HEK293 (cell line): ENCODE results near the gene SDE2.

ENCODE experiments used
- EGR2 ChIP-seq: fragments of 450-650 bp; formaldehyde crosslinking; IDR thresholded peaks from 2 replicates; pipeline ENCODE4 v1.5.1; 2016; ENCODE audit warnings: low read depth, missing biosample characterization, missing genetic modification characterization
- MYNN ChIP-seq: fragments of 450-650 bp; formaldehyde crosslinking; IDR thresholded peaks from 2 replicates; pipeline ENCODE4 v1.5.1; 2016; ENCODE audit warnings: missing biosample characterization, missing genetic modification characterization, borderline replicate concordance
- PRDM2 ChIP-seq: fragments of 450-650 bp; formaldehyde crosslinking; IDR thresholded peaks from 2 replicates; pipeline ENCODE4 v1.5.1; 2016; ENCODE audit warnings: missing biosample characterization, missing genetic modification characterization, borderline replicate concordance
- SETDB1 ChIP-seq: IDR thresholded peaks from one replicate; pipeline ENCODE4 v1.6.1; 2017; ENCODE audit warnings: mild to moderate bottlenecking, low read length, moderate library complexity, mixed read lengths; ENCODE audit not compliant: insufficient read length
- WT1 ChIP-seq: fragments of 450-650 bp; formaldehyde crosslinking; IDR thresholded peaks from 2 replicates; pipeline ENCODE4 v1.5.1; 2016; ENCODE audit warnings: missing biosample characterization, missing genetic modification characterization
- ZBTB49 ChIP-seq: fragments of 450-650 bp; formaldehyde crosslinking; IDR thresholded peaks from 2 replicates; pipeline ENCODE4 v1.5.1; 2016; ENCODE audit warnings: missing biosample characterization, missing genetic modification characterization, low read depth
- ZBTB6 ChIP-seq: fragments of 450-650 bp; formaldehyde crosslinking; IDR thresholded peaks from 2 replicates; pipeline ENCODE4 v1.5.1; 2017; ENCODE audit warnings: missing biosample characterization, missing genetic modification characterization
- ZBTB8A ChIP-seq: fragments of 450-650 bp; formaldehyde crosslinking; IDR thresholded peaks from 2 replicates; pipeline ENCODE4 v1.5.1; 2016; ENCODE audit warnings: missing biosample characterization, missing genetic modification characterization
- ZFHX2 ChIP-seq: fragments of 450-650 bp; formaldehyde crosslinking; conservative IDR thresholded peaks from 2 replicates; pipeline ENCODE4 v1.5.1; 2016; ENCODE audit warnings: missing biosample characterization, missing genetic modification characterization
- ZNF10 ChIP-seq: fragments of 450-650 bp; formaldehyde crosslinking; IDR thresholded peaks from 2 replicates; pipeline ENCODE4 v1.5.1; 2017; ENCODE audit warnings: missing biosample characterization, missing genetic modification characterization
- ZNF133 ChIP-seq: fragments of 450-650 bp; formaldehyde crosslinking; IDR thresholded peaks from 2 replicates; pipeline ENCODE4 v1.5.1; 2016; ENCODE audit warnings: missing biosample characterization, missing genetic modification characterization
- ZNF175 ChIP-seq: fragments of 450-650 bp; formaldehyde crosslinking; IDR thresholded peaks from 2 replicates; pipeline ENCODE4 v1.5.1; 2016; ENCODE audit warnings: missing biosample characterization, missing genetic modification characterization
- ZNF248 ChIP-seq: fragments of 450-650 bp; formaldehyde crosslinking; IDR thresholded peaks from 2 replicates; pipeline ENCODE4 v1.5.1; 2017; ENCODE audit warnings: missing biosample characterization, missing genetic modification characterization
- ZNF311 ChIP-seq: fragments of 450-650 bp; formaldehyde crosslinking; IDR thresholded peaks from 2 replicates; pipeline ENCODE4 v1.5.1; 2017; ENCODE audit warnings: missing biosample characterization, missing genetic modification characterization, borderline replicate concordance
- ZNF449 ChIP-seq: fragments of 450-650 bp; formaldehyde crosslinking; IDR thresholded peaks from 2 replicates; pipeline ENCODE4 v1.5.1; 2017; ENCODE audit warnings: missing biosample characterization, mild to moderate bottlenecking, missing genetic modification characterization, moderate library complexity
- ZNF514 ChIP-seq: fragments of 450-650 bp; formaldehyde crosslinking; IDR thresholded peaks from 2 replicates; pipeline ENCODE4 v1.5.1; 2016; ENCODE audit warnings: missing biosample characterization, missing genetic modification characterization
- ZNF529 ChIP-seq: fragments of 450-650 bp; formaldehyde crosslinking; IDR thresholded peaks from 2 replicates; pipeline ENCODE4 v1.5.1; 2017; ENCODE audit warnings: missing genetic modification characterization, missing biosample characterization; ENCODE audit not compliant: insufficient replicate concordance
- ZNF561 ChIP-seq: fragments of 450-650 bp; IDR thresholded peaks from 2 replicates; pipeline ENCODE4 v1.5.1; 2018; ENCODE audit warnings: missing biosample characterization, missing genetic modification characterization, borderline replicate concordance
- ZNF585B ChIP-seq: fragments of 450-650 bp; formaldehyde crosslinking; IDR thresholded peaks from 2 replicates; pipeline ENCODE4 v1.5.1; 2016; ENCODE audit warnings: missing biosample characterization, missing genetic modification characterization
- ZNF629 ChIP-seq: fragments of 450-650 bp; formaldehyde crosslinking; IDR thresholded peaks from 2 replicates; pipeline ENCODE4 v1.5.1; 2017; ENCODE audit warnings: missing biosample characterization, missing genetic modification characterization
- ZNF658 ChIP-seq: fragments of 450-650 bp; formaldehyde crosslinking; IDR thresholded peaks from 2 replicates; pipeline ENCODE4; 2016; ENCODE audit warnings: missing biosample characterization, missing genetic modification characterization
- ZNF704 ChIP-seq: fragments of 450-650 bp; formaldehyde crosslinking; IDR thresholded peaks from 2 replicates; pipeline ENCODE4 v1.5.1; 2016; ENCODE audit warnings: missing biosample characterization, missing genetic modification characterization
- ZNF747 ChIP-seq: fragments of 450-650 bp; formaldehyde crosslinking; IDR thresholded peaks from 2 replicates; pipeline ENCODE4 v1.5.1; 2016; ENCODE audit warnings: missing biosample characterization, missing genetic modification characterization
- ZNF837 ChIP-seq: fragments of 450-650 bp; formaldehyde crosslinking; IDR thresholded peaks from 2 replicates; pipeline ENCODE4 v1.5.1; 2016; ENCODE audit warnings: missing biosample characterization, missing genetic modification characterization
- ZSCAN18 ChIP-seq: fragments of 450-650 bp; formaldehyde crosslinking; IDR thresholded peaks from 2 replicates; pipeline ENCODE4 v1.5.1; 2016; ENCODE audit warnings: missing biosample characterization, missing genetic modification characterization

The SDE2 gene

GRCh38 chr1:226001963-226002666 lies 3.0 kb upstream of the SDE2 start (continued):
- TF ChIP-seq PRDM2 (tag by site-specific recombination) (no peak), ZNF585B (no peak), ZNF248 (tag by site-specific recombination) (no peak), ZFHX2 (peak; percentile 95), EGR2 (tag by site-specific recombination) (peak; percentile 77), MYNN (tag by site-specific recombination) (no peak), ZBTB8A (tag by site-specific recombination) (0 out of 2 replicates have a peak, but pooled peaks have one; percentile 9), ZNF747 (no peak), SETDB1 (no peak), ZNF514 (tag by site-specific recombination) (no peak), ZSCAN18 (no peak), ZNF658 (tag by site-specific recombination) (no peak), ZNF10 (tag by site-specific recombination) (0 out of 2 replicates have a peak, but pooled peaks have one; percentile 8), ZNF837 (no peak), ZNF133 (tag by site-specific recombination) (no peak; the same call in 1 of the 2 replicates), ZNF311 (tag by site-specific recombination) (no peak), WT1 (tag by site-specific recombination) (peak; percentile 52; the same call in 1 of the 2 replicates), ZNF529 (tag by site-specific recombination) (no peak), ZNF704 (tag by site-specific recombination) (no peak), ZNF175 (tag by site-specific recombination) (no peak), ZNF629 (tag by site-specific recombination) (peak; percentile 99), ZNF449 (tag by site-specific recombination) (peak; percentile 81), ZBTB49 (tag by site-specific recombination) (no peak), ZNF561 (tag by site-specific recombination) (no peak; the same call in 1 of the 2 replicates), ZBTB6 (no peak)
